Left hindlimb (tissue), 1 donor: ENCODE data around the gene TRIOBP.
"Not testable (repeated sequence)": the region's sequence is repeated elsewhere in the genome, so short reads cannot be mapped to it uniquely, and the experiment has no call there.

ENCODE experiments used
- DNase-seq: peaks from one replicate; pipeline ENCODE4 v3.0.0-alpha.2; 2018

Gene TRIOBP

GRCh38 chr22:37777122-37777687 lies 80.4 kb downstream of the TRIOBP start:
- no peak for DNase-seq

- DNase-seq, result no peak
Observed at GRCh38 chr22:37778370-37779009, 81.6 kb downstream of the TRIOBP start.

- DNase-seq, result no peak
Observed at GRCh38 chr22:37781434-37782059, 84.7 kb downstream of the TRIOBP start.

DNA sequence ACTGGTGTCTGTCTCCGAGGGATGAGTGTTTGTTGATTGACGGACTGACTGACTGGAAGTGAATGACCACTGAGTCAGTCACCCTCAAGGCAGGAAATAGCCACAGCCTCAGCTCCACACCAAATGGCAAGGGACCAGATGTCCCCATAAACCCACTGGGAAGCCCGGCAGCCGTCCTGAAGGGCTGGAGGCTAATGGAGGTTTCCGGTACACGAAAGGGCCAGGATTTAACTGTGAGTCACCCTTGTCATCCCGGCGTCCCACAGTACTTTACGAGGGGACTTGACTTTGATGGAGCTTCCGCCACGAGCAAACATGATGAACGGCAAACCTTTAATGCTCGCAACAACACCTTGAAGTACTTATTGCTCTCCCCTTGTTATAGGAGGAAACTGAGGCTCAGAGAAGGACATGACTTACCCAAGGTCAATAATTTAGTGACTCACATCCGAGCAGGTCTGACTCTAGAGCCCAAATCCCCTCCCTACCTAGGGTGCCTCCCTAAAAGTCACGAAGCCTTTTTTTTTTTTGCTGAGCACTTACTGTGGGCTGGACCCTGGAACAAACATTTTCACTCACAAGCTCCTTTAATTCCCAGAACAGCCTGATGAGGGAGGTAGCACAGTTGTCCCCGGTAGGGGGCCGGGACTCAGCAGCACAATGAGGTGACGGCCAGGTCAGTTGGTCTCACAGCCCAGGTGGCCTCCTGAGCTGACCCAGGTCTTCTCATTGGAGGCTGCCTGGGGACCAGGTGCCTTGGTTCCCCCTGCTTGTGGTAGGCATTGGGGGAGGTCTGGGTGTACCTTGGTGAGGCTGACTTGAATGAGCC lies 85.7 kb downstream of the TRIOBP start:
- DNase-seq, result no peak

- DNase-seq, result no peak
Observed at GRCh38 chr22:37784829-37785495, 88.1 kb downstream of the TRIOBP start.

GRCh38 chr22:37790234-37790633 lies 93.4 kb downstream of the TRIOBP start:
- DNase-seq, result no peak

- no peak for DNase-seq
Observed at GRCh38 chr22:37792494-37792893, 95.6 kb downstream of the TRIOBP start.

DNA sequence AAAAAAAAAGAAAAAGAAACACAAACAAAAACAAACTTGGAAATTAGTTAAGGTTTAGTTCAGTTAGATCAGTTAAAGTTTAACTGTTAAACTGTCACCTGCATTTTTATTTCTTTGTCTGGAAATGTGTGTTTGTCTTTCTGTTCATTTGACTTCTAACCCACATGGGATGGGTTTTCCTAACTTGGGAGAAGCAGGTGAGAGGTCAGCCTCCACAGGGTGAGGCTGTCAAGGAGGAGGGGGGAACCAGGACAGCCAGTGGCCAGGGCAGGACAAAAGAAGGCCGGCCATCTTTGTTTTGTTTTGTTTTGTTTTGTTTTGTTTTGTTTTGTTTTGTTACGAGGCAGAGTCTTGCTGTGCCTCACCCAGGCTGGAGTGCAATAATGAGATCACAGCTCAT lies 97.5 kb downstream of the TRIOBP start:
- DNase-seq, result no peak

GRCh38 chr22:37796079-37796478 lies 99.2 kb downstream of the TRIOBP start:
- DNase-seq, result no peak

DNA sequence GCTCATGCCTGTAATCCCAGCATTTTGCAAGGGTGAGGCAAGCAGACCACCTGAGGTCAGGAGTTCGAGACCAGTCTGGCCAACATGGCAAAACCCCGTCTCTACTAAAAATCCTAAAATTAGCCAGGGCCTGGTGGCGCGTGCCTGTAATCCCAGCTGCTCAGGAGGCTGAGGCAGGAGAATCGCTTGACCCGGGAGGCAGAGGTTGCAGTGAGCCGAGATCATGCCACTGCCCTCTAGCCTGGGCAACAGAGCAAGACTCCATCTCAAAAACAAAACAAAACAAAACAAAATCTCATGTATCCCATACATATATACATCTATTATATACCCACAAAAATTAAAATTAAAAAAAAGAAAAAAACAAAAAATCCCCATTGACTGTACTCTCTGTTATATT lies 100.4 kb downstream of the TRIOBP start:
- not testable (repeated sequence) for DNase-seq

DNA sequence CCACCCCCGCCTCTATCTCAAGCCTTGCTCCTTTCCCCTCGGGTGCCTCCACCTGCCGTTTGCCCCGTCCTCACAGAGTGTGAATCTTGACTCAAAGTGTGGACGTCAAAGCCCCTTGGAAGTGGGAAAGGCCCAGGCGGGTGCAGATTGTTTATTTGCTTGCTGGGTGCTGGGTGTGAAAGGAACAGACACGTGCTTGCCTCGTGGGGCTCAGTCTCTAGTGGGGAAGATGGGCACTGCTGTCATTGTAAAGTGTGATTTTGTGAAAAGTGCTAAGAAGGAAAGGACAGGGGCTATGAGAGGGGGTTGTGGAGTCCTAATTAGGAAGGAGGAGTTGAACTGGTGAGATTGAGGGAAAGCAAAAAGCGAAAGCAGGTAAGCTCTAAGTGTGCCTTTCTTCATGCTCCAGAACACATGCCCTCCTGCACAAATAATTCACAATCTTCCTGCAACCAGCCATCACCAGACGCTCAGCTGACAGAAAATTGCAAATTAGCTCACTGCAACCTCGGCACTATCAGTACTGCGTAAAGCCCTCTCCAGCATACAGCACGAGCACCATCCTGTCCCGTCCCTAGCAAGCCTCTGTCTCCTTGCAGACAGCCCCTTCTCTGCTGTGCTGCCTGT lies 101.1 kb downstream of the TRIOBP start:
- DNase-seq, result no peak

GRCh38 chr22:37799979-37800378 lies 103.1 kb downstream of the TRIOBP start:
- not testable (repeated sequence) for DNase-seq

- DNase-seq, result no peak
Observed at GRCh38 chr22:37801946-37802309, 105.1 kb downstream of the TRIOBP start.

GRCh38 chr22:37802310-37803194 lies 105.7 kb downstream of the TRIOBP start:
- DNase-seq, result peak; percentile 82

DNA sequence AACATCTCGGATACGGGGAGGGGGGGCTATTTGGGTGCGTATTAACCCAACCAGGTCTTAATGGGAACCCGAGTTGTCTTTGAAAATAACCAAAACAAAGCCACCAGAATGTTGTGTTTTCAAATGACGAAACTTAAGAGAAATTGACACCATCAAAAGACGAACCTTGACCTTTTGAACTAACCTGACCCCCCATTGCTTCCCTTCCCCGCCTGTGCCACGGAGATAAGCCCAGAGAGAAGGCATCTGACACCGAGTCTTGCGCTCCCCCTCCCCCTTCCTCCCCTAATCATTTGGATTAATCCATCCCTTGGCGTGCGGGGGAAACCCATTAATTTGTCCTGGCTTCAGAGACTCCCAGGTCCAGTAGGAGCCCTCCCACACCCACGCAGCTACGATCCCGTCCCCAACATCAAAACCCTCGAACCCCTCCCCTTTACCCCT lies 106.4 kb downstream of the TRIOBP start:
- no peak for DNase-seq

DNA sequence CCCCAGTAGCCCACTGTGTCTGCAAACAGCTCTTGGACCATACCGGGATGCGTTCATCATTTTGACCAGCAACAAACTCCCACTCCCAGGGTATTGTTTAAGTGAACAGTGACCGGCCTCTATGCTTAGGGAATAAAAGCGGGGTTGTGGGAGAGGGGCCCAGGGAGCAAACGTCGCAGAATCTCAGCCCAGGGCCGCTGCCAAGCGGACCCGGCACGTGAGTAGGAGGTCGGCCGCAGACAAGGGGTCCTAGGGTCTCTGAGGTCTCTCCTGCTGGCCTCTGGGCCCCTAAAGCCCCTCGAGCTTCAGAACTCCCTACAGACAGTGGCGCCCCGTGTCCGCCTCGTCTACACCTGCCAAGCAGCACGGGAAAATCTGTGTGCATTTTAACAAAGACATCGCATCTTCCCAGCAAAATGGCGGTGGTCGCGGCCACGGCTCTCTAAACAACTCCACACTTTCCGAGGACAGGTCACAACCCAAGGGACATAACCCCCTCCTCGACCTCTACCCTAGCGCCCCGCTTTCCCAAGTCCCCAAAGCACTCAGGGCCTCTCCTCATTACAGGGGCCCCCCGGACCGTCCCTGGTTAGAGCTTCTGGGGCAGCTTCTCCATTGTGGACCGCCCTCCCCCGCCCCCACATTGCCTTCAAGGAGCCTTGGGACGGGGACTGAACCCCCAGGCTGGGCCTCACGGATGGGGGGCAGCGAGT lies 106.9 kb downstream of the TRIOBP start:
- DNase-seq, result no peak

DNA sequence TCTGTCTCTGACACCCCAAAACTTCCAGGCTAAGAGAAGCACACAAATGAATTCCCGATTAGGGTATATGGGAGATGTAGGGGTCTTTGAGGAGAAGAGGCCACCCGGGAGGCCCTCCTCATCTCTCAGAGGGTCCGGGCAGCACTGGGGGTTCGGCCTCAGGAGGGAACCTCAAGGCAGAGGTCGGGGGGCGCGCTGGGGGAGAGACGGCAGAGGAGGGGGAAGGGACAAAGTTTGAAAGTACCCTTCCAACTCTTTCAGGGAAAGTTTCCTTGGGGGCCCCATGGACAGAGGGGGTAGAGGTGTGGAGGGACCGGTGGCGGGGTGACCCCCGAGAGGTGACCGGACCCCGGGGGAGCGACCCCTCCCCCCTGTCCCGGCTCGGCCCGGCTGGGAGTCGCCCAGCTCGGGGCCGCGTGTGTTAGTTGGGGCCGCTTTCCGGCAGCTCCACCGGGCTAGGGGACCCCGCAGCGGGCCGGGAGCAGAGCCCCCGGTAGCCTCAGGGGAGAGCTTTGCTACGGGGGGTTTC lies 107.6 kb downstream of the TRIOBP start:
- no peak for DNase-seq

- peak; percentile 94 for DNase-seq
Observed at GRCh38 chr22:37804881-37805809, 108.3 kb downstream of the TRIOBP start.

DNA sequence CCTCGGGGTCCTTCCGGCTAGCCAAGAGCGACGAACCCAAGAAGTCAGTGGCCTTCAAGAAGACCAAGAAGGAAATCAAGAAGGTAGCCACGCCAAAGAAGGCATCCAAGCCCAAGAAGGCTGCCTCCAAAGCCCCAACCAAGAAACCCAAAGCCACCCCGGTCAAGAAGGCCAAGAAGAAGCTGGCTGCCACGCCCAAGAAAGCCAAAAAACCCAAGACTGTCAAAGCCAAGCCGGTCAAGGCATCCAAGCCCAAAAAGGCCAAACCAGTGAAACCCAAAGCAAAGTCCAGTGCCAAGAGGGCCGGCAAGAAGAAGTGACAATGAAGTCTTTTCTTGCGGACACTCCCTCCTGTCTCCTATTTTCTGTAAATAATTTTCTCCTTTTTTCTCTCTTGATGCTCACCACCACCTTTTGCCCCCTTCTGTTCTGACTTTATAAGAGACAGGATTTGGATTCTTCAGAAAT lies 109.0 kb downstream of the TRIOBP start:
- DNase-seq, result no peak
